Lower lobe of right lung (tissue), 2 donors: ENCODE results near the gene ATP6V1C2. TPM values are rescaled to one million over a fixed set of nuclear protein-coding genes. Genes with fewer than 3 reads are reported as not detected.

ENCODE experiments used
- ATAC-seq, 2 donors: fragments of 200-7000 bp; cut with Tn5 transposase; one replicate each; pipeline ENCODE4 v1.9.1; 2020 to 2022; ENCODE audit warnings: mild to moderate bottlenecking in 2 of 2, moderate library complexity in 2 of 2
- DNase-seq: peaks from one replicate; pipeline ENCODE4 v3.0.0-alpha.2; 2020
- H3K27ac ChIP-seq: fragments of 200-600 bp; one replicate; pipeline ENCODE4 v1.8.0; 2022
- H3K27me3 ChIP-seq: fragments of 200-600 bp; one replicate; pipeline ENCODE4 v1.8.0; 2022; ENCODE audit warnings: low read depth
- H3K36me3 ChIP-seq: fragments of 200-600 bp; one replicate; pipeline ENCODE4 v1.8.0; 2022; ENCODE audit warnings: mild to moderate bottlenecking
- H3K4me1 ChIP-seq: fragments of 200-600 bp; one replicate; pipeline ENCODE4 v1.8.0; 2022
- H3K4me3 ChIP-seq: fragments of 200-600 bp; one replicate; pipeline ENCODE4 v1.8.0; 2022; ENCODE audit warnings: mild to moderate bottlenecking
- H3K9me3 ChIP-seq: fragments of 200-600 bp; one replicate; pipeline ENCODE4 v1.8.0; 2022
- intact Hi-C: fragments of 100-400 bp; cut with DNase I; formaldehyde crosslinking; loops from one replicate; pipeline ENCODE4 v1.11.0; 2022
- total RNA-seq: library from RNA; stranded (reverse); fragmentation: NEBNext Ultra II Directional; extraction: Animal tissue kit (Norgen Biotek cat#: 25700); gene quantifications from one replicate; pipeline ENCODE4 v1.2.1, GENCODE V29; 2021
- TF ChIP-seq, protein P1 (sequence below): fragments of 200-600 bp; IDR thresholded peaks from one replicate; pipeline ENCODE4 v1.8.0; 2022; ENCODE audit warnings: antibody characterized with exemption, mild to moderate bottlenecking
- donor health status: DM: no; HTN: yes; CAD: no; lungs with severe emphysema.

The ATP6V1C2 gene
- total RNA-seq, 1 donor from 2014 or later: 1.7 TPM

- Histone ChIP-seq H3K4me3 (no peak overlapping the region), H3K27ac (no peak overlapping the region), H3K36me3 (no peaks in the 10 kb centered on the region), H3K4me1 (no peaks in the 10 kb centered on the region), H3K27me3 (peaks cover 3% of the 10 kb centered on the region), H3K9me3 (no peaks in the 10 kb centered on the region)
- TF ChIP-seq, protein P1, sequence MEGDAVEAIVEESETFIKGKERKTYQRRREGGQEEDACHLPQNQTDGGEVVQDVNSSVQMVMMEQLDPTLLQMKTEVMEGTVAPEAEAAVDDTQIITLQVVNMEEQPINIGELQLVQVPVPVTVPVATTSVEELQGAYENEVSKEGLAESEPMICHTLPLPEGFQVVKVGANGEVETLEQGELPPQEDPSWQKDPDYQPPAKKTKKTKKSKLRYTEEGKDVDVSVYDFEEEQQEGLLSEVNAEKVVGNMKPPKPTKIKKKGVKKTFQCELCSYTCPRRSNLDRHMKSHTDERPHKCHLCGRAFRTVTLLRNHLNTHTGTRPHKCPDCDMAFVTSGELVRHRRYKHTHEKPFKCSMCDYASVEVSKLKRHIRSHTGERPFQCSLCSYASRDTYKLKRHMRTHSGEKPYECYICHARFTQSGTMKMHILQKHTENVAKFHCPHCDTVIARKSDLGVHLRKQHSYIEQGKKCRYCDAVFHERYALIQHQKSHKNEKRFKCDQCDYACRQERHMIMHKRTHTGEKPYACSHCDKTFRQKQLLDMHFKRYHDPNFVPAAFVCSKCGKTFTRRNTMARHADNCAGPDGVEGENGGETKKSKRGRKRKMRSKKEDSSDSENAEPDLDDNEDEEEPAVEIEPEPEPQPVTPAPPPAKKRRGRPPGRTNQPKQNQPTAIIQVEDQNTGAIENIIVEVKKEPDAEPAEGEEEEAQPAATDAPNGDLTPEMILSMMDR: no peak
- DNase-seq: no peak
- ATAC-seq: no peak
- intact Hi-C loops: no loop called here
Measured at GRCh38 chr2:10818984-10819383, 97.6 kb downstream of the ATP6V1C2 start.

DNA sequence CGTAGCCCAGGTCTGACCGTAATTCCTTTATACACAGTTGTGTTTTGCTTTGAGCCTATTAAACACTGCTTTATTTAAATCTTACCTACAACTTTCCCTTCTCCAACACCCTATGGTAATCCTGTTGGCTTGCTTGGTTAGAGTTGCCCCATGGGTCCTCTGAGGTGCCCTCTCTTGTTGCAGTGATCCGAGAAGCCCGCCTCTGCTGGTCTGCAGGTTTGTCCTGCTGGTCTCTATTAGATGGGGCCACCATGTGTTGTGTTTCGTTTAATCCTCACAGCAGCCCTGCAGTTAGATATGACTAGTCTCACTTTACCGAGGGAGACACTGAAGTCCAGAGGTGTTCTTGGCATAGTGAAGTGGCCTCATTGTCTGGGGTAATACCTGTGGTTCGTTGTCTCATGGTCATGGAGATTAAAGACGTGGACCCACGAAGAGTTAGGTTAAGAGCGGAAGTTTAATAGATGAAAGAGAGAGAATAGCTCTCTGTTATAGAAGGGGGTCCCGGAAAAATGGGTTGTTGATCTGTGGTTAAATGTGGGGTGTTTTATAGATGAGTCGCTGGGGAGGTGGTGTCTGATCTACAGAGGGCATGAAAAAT, 98.4 kb downstream of the ATP6V1C2 start:
- DNase-seq (no peak), ATAC-seq (no peak)
- Histone ChIP-seq H3K27me3 (peaks cover 3% of the 10 kb centered on the region), H3K9me3 (no peaks in the 10 kb centered on the region), H3K27ac (no peak overlapping the region), H3K4me3 (no peak overlapping the region), H3K4me1 (no peaks in the 10 kb centered on the region), H3K36me3 (no peaks in the 10 kb centered on the region)
- intact Hi-C loops: no loop called here
- TF ChIP-seq, protein P1: no peak

DNA sequence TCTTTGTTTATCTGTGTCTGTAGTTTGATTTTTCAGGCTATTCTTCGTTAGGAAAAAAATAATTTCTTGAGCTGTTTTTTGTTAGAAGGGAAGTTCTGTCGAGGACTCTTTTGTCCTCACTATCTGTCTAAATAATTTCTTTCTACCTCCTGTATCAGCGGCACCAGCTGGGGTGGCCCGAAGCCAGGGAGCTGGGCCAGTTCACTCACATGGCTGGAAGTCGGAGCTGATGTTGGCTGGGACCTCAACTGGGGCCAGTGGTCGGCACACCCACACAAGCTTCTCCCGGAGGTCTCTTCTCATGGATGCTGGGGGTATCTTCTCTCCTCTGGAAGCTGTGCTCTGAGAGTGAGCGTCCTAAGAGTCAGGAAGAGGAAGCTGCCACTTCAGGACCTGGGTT, 99.1 kb downstream of the ATP6V1C2 start:
- H3K4me1 ChIP-seq: no peaks in the 10 kb centered on the region
- H3K27ac ChIP-seq: no peak overlapping the region
- H3K9me3 ChIP-seq: no peaks in the 10 kb centered on the region
- no peak overlapping the region for H3K4me3 ChIP-seq
- DNase-seq: no peak
- H3K27me3 ChIP-seq: peaks cover 3% of the 10 kb centered on the region
- no peaks in the 10 kb centered on the region for H3K36me3 ChIP-seq
- intact Hi-C loops: no loop called here
- no peak for ATAC-seq
- TF ChIP-seq, protein P1: no peak

DNA sequence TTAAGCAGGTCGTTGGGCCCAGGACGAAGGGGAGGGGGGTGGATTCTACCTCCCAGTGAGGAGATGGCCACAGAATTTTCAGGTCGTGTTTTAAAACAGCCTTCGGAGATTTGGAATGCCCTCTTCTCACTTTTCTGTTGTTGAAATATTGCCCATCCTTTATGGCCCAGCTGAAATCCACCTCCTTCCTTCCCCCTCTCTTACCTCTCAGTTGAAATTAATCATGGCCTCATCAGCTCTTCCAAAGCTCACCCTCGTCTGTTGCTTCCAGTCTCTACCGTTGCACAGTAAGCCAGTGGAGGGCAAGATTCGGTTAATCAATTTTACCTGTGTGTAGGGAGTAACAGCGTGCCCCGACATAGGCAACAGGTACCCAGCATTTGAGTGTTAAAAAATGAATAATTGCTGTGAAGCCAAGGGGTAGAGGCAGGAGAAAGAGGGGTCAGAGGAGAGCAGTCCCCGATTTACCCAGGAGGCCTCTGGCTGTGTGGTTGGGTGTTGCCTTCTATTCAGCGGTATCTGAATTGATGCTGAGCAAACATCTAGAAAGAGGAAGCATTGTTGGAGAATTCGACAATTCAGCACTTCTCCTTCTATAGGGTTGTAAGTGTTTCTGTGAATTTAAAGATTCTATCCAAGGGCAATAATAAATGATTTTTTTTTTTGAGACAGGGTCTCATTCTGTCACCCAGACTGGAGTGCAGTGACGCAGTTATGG, 99.7 kb downstream of the ATP6V1C2 start:
- H3K9me3 ChIP-seq: no peaks in the 10 kb centered on the region
- no peaks in the 10 kb centered on the region for H3K36me3 ChIP-seq
- H3K27ac ChIP-seq: no peak overlapping the region
- peaks cover 3% of the 10 kb centered on the region for H3K27me3 ChIP-seq
- ATAC-seq: peak in 1 of 2 donors; percentile 34
- no peaks in the 10 kb centered on the region for H3K4me1 ChIP-seq
- DNase-seq: no peak
- intact Hi-C loops: no loop called here
- no peak overlapping the region for H3K4me3 ChIP-seq
- TF ChIP-seq, protein P1: no peak

- Histone ChIP-seq H3K27me3 (peaks cover 3% of the 10 kb centered on the region), H3K27ac (no peak overlapping the region), H3K9me3 (no peaks in the 10 kb centered on the region), H3K4me1 (no peaks in the 10 kb centered on the region), H3K4me3 (no peak overlapping the region), H3K36me3 (no peaks in the 10 kb centered on the region)
- no peak for DNase-seq
- TF ChIP-seq, protein P1: no peak
- intact Hi-C loops: no loop called here
- ATAC-seq: no peak
Measured at GRCh38 chr2:10824191-10824590, 102.8 kb downstream of the ATP6V1C2 start.
